Activated CD4-positive, alpha-beta T cell treated with anti-CD3 and anti-CD28 coated beads, Interleukin-2, amount 10 ng/mL, durations not matched to agents 7 days and 5 days (primary cell): ENCODE data around the gene ARL4A. TPM values are rescaled to one million over a fixed set of nuclear protein-coding genes. Genes with fewer than 3 reads are reported as not detected.

Source experiments
- CTCF ChIA-PET: fragments of 350-600 bp; sonication (Branson Sonifier 250); formaldehyde crosslinking; loops from one replicate; lab custom pipeline; 2021; ENCODE audit warnings: antibody characterized with exemption; lab: Charles Lee
- POLR2A ChIA-PET: fragments of 350-600 bp; sonication (Branson Sonifier 250); formaldehyde crosslinking; loops from one replicate; lab custom pipeline; 2021; ENCODE audit warnings: antibody characterized with exemption; lab: Charles Lee
- DNase-seq: peaks from one replicate; pipeline ENCODE4 v3.0.0-alpha.2; 2020
- H3K27ac Mint-ChIP-seq: one replicate; pipeline ENCODE4 v1.8.0; 2021; ENCODE audit warnings: mild to moderate bottlenecking, moderate library complexity, mixed read lengths
- H3K27me3 Mint-ChIP-seq: one replicate; pipeline ENCODE4 v1.8.0; 2021; ENCODE audit warnings: mixed read lengths
- H3K36me3 Mint-ChIP-seq: one replicate; pipeline ENCODE4 v1.8.0; 2021; ENCODE audit warnings: low read depth, mixed read lengths
- H3K4me1 Mint-ChIP-seq: one replicate; pipeline ENCODE4 v1.8.0; 2021; ENCODE audit warnings: mixed read lengths
- H3K4me3 Mint-ChIP-seq: one replicate; pipeline ENCODE4 v1.8.0; 2021; ENCODE audit warnings: mild to moderate bottlenecking, moderate library complexity, mixed read lengths
- H3K9me3 Mint-ChIP-seq: one replicate; pipeline ENCODE4 v1.8.0; 2021; ENCODE audit warnings: mixed read lengths
- total RNA-seq, 2 experiments: library from RNA; stranded (reverse); gene quantifications; one replicate each; pipeline ENCODE4 v1.2.3, GENCODE V29; 2021

ARL4A gene
- total RNA-seq, 2 experiments from 2014 or later: 13.9 to 14.9 TPM

- no peak overlapping the region for H3K4me3 Mint-ChIP-seq
- POLR2A ChIA-PET: no interaction called here
- no peaks in the 10 kb centered on the region for H3K36me3 Mint-ChIP-seq
- H3K4me1 Mint-ChIP-seq: peaks cover 7% of the 10 kb centered on the region
- H3K27me3 Mint-ChIP-seq: peaks cover 5% of the 10 kb centered on the region
- no peak for DNase-seq
- H3K27ac Mint-ChIP-seq: no peak overlapping the region
- no peaks in the 10 kb centered on the region for H3K9me3 Mint-ChIP-seq
- CTCF ChIA-PET: no interaction called here
Observed at GRCh38 chr7:12737836-12738235, 50.4 kb downstream of the ARL4A start.

GRCh38 chr7:12738665-12739064, 51.2 kb downstream of the ARL4A start:
- no peak for DNase-seq
- peaks cover 7% of the 10 kb centered on the region for H3K4me1 Mint-ChIP-seq
- ChIA-PET CTCF (interaction anchor here (1.2 to 1.6 kb wide), 3 partner anchors 43 to 183 kb away, joined by 3 to 7 read pairs (median 3); partner anchors contain the start of gene ARL4A), POLR2A (no interaction called here)
- no peaks in the 10 kb centered on the region for H3K36me3 Mint-ChIP-seq
- H3K9me3 Mint-ChIP-seq: no peaks in the 10 kb centered on the region
- H3K4me3 Mint-ChIP-seq: no peak overlapping the region
- peaks cover 5% of the 10 kb centered on the region for H3K27me3 Mint-ChIP-seq
- H3K27ac Mint-ChIP-seq: no peak overlapping the region

Other genes with a start within 250 kb of the ARL4A start
- gene SCIN, start 116.9 kb upstream of the ARL4A start, total RNA-seq: 1 to 10 TPM; 1.6 to 1.7 TPM